Central memory CD4-positive, alpha-beta T cell (primary cell): ENCODE data around the gene NBAS.

Experiments used
- DNase-seq: peaks from one replicate; pipeline ENCODE4 v3.0.0; 2022
- total RNA-seq, 3 experiments: gene quantifications; one replicate each; lab custom pipeline; 2026; lab: John Stamatoyannopoulos, UW

Gene NBAS
- 91.4 to 118 (median 118) reads per million in 3 experiments for total RNA-seq

- peak; percentile 72 for DNase-seq
These were observed at the start of gene NBAS for GRCh38 chr2:15560988-15561573. NBAS (minus strand) TSS chr2:15561334; CDS start chr2:15561304, 30 bp downstream.

GRCh38 chr2:15610430-15610952 is 49.4 kb upstream of the NBAS start:
- DNase-seq = no peak

- no peak for DNase-seq
These were observed 48.4 kb upstream of the NBAS start for GRCh38 chr2:15609341-15610042.

- DNase-seq = no peak
These were observed 47.2 kb upstream of the NBAS start for GRCh38 chr2:15608392-15608761.

DNA sequence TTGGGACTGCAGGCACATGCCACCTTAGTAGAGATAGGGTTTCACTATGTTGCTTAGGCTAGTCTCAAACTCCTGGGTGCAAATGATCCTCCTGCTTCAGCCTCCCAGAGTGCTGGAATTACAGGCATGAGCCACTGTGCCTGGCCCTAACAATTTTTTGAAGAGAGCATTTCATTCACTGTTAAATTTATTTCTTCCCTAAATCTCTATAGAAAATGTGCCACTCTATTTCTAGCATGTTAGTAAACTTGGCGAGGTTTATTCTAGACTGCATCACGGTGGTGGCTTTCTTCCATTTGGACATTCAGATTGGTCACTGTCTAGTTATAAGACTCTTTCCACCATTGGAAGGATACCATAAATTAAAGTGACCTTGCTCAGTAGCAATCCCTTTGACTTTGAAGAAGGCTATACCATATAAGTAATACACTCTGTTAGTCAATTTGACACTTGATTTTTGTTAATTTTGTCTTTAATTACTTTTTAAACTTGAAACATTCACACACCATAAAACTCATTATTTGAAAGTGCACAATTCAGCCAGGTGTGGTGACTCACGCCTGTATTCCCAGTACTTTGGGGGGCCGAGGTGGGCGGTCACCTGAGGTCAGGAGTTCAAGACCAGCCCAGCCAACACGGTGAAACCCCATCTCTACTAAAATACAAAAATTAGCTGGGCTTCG is 46.7 kb upstream of the NBAS start:
- no peak for DNase-seq

GRCh38 chr2:15606481-15607441 is 45.6 kb upstream of the NBAS start:
- no peak for DNase-seq

DNA sequence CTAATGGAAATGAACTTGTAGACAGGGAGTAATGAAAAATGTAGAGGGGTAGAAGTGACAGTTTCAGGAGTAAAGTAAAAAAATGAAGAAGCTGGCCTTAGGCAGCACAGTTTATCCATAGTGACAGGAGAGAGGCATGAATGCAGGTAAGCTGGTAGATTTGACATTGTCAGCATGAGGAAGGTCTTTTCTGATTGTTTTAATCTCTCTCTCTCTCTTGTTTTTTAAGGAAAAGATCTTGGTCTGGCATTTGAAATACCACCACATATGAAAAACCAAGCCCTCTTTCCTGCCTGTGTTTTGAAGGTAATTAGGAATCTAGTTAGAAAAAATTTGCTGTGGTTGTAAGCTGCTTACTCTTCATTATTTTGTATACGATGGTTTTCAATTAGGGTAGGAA is 44.6 kb upstream of the NBAS start:
- DNase-seq = no peak

DNA sequence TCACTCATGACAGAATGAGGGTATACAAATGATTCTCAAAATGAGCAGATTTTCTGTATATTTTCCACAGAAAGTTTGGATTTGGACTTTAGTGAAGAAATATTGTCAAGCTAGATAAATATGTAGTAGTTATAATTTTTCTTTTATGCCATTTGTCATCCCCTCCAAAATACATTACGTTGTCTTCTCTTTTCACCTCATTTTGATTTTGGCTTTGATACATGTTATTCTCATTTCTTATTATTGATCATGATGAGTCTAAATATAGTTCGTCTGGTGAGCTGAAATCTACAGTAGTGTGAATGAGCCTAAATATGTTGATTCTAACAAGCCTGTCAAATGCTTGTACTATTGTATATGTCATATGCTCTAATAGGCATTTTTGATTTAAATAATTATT is 42.8 kb upstream of the NBAS start:
- no peak for DNase-seq

GRCh38 chr2:15603044-15603765 is 42.1 kb upstream of the NBAS start:
- DNase-seq = no peak

- no peak for DNase-seq
These were observed 41.3 kb upstream of the NBAS start for GRCh38 chr2:15602393-15602792.

DNA sequence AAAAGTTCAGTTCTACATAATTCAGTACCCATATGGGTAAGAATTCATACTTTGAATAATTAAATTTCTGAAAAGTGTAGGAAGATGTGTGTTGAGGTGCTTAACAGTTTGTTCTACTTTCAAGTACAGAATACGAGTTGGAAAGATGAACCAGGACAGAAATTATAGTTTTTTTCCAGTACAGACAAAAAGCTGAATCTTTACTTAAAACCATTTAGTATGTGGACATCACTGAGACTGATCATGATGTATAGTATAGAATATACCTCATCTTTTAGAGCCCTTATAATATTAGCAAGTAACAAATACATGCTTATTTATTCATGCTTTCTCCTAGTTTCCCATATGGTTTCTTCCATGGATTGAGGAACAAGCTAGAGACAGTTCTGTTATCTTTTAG is 40.5 kb upstream of the NBAS start:
- DNase-seq = no peak

DNA sequence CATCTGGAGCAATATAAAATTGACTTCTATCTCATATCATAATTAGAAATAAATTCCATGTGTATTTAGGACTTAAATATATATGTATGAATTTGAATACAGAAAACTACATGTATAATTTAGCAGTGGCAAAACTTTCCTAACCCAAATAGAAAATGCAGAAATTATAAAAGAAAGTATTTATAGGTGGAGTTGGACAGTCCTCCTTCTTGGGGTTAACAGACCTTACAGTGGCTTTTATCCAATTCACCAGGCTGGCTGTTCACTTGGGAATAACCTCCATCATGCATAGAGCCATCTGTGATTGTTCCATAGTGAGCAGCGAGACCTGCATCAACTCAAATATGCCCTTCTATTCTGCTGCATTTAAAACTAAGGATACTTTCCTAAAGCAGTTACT is 38.9 kb upstream of the NBAS start:
- DNase-seq = no peak

DNA sequence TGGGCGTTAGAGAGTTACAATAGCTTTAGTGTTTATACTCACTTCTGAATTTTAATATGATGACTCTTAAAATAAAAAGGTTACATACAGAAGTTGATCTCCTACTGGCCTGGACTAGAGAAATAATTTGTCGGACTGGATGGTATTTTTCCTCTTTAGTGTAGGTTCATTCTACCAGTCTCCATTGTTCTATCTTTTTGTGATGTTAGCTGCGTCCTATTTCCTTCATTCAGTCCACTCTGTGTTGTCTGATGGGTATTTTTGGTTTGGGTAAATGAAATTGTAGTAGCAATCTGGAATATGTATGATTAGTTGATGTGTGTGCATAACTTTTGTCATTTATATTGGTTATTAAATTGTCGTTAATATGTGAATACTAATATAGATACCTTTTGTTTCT is 35.8 kb upstream of the NBAS start:
- DNase-seq = no peak

DNA sequence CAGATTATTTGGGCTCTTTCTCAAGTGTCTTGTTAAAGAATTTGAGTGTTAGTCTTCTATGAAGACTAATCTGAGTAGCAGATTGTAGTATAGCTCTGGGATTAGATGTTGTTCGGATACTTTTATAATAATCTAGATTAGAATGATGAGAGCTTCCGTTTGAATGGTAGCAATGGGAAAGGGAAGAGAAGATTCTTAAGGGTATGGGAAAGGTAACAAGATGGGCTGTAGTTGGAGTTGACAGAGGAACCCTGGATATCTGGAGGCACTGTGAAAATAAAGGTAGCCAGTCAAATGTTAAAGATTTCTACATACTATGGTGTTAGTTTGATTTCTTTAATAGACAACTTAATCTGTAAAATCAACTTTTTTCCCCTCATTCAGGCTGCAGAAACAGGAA is 35.2 kb upstream of the NBAS start:
- no peak for DNase-seq

DNA sequence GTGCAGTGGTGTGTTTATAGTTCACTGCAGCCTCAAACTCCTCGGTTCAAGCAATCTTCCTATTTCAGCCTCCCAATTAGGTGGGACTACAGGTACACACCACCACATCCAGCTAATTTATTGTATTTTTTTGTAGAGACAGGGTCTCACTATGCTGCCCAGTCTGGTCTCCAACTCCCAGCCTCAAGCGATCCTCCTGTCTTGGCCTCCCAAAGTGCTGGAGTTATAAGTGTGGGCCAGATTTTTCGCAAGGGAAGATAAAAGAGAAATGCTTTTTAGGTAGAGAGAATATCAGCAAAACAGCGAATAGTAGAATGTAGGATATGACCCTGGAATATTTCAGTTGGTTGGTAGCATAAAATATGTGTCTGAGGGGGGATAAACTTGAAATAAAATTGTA is 34.8 kb upstream of the NBAS start:
- no peak for DNase-seq

DNA sequence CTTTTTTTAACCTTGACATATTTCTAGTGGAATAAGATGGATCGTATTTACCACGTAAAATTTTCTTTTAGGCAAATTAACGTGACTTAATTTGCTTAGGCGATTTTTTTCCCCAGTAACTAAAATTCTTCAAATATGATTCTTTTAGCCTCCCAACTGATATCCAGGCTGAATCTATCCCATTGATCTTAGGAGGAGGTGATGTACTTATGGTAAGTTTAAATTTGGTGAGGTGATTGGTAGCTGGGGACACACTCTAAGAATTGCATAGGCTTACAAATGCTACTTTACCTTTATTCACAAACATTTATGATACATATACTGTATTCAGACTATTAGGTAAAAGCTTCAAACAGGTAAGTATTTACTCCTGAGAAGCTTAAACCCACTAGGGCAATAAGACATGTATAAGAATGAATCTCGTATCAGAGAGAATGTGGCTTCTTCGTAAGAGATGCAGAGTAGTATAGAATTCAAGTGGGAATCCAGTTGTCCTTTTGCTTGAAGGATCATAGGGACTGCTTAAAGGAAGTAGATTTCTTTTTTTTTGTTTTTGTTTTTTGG is 34.3 kb upstream of the NBAS start:
- DNase-seq = no peak

GRCh38 chr2:15594291-15595256 is 33.4 kb upstream of the NBAS start:
- no peak for DNase-seq

- DNase-seq = no peak
These were observed 32.2 kb upstream of the NBAS start for GRCh38 chr2:15593327-15593705.

DNA sequence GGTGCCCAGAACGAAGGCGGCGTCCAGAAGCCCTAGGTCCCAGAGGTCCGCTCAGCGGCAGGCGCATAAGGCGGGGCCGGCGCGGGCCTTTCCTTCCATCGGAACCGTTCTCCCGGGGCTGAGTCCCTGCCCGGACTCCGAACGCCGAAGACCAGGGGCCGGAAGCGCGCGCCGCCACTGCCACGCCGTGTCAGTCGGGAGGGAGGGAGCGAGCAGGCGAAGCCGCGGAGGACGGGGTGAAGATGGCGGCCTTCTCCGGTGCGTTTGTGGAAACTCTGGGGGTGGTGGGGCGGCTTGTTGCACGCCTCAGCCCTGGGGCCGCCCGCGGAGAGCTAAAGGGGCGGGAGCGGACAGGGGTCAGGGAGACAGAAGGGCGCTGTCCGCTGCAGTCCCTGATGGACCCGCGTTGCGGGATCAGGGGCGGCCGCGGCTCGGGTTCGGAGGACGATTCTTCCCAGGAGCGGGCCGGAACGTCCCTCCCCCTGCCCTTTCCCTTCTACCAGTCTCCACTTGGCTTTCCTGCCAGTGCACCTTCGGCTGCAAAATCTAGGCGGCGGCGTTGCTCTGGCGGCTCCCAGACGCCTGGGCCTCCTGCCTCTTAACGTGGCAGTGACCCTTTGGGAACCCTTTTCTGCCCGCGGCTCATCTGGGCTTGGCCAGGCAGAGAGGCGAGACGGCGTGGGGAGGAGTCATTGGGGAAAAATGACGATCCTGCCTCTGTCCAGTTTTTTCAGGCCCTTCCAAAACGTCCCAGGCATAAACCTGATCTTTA is 30.7 kb upstream of the NBAS start, which contains the start of gene DDX1:
Gene DDX1, plus strand, starts transcription at position 177 of the 772 bp plus-strand sequence. Its CDS starts 66 bp downstream, at position 243.
- peak; percentile 80 for DNase-seq

GRCh38 chr2:15591373-15591691 is 30.2 kb upstream of the NBAS start:
- no peak for DNase-seq
